ENCODE data around the gene NEMF.
A peak's percentile ranks its signal among the peaks of the same experiment; 100 is the strongest.
"Not testable (repeated sequence)": the region's sequence is repeated elsewhere in the genome, so short reads cannot be mapped to it uniquely, and the experiment has no call there.

NEMF gene, protein sequence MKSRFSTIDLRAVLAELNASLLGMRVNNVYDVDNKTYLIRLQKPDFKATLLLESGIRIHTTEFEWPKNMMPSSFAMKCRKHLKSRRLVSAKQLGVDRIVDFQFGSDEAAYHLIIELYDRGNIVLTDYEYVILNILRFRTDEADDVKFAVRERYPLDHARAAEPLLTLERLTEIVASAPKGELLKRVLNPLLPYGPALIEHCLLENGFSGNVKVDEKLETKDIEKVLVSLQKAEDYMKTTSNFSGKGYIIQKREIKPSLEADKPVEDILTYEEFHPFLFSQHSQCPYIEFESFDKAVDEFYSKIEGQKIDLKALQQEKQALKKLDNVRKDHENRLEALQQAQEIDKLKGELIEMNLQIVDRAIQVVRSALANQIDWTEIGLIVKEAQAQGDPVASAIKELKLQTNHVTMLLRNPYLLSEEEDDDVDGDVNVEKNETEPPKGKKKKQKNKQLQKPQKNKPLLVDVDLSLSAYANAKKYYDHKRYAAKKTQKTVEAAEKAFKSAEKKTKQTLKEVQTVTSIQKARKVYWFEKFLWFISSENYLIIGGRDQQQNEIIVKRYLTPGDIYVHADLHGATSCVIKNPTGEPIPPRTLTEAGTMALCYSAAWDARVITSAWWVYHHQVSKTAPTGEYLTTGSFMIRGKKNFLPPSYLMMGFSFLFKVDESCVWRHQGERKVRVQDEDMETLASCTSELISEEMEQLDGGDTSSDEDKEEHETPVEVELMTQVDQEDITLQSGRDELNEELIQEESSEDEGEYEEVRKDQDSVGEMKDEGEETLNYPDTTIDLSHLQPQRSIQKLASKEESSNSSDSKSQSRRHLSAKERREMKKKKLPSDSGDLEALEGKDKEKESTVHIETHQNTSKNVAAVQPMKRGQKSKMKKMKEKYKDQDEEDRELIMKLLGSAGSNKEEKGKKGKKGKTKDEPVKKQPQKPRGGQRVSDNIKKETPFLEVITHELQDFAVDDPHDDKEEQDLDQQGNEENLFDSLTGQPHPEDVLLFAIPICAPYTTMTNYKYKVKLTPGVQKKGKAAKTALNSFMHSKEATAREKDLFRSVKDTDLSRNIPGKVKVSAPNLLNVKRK

DNA sequence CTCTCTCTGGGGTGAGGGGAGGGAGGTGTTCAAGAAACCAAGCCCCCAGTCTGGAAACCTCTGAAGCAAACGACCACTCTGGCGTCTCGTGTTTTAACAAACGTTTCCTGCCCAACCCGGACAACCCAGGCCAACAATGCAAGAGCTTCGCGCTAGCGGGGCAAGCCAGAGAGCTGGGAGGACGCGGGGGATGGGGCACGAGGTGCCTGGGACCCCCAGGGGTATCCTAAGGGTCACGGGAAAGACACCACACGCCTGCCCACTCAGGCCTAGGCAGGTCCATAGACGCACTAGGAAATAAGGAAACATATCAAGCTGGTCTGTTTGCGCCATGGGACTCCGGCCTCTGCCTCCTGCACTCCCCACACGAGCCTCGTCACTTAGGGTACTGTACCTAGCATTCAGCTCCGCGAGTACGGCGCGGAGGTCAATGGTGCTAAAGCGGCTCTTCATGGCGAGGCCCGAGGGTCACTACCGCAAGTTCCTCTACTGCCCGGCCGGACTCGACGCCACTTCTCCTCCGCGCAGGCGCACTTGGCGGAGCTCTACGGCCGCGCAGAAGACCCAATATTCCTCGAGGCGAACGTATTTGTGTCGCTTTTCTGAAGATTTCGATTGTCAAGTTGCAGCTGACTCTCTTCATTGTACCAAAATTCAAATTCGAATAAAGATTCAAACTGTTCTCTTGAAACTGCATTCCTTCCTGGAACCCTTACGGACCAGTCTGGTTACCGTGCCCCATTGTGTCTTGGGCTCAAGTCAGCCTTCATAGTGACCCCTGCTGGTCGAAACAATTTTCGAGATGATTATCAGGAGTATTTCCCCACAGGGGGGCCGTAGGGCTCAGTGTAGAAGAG lies at the start of gene NEMF:
NEMF (minus strand) TSS at position 488 of the 857 bp plus-strand sequence; CDS start at position 453, 35 bp downstream.
- DNase-seq: peak; percentile 88

DNA sequence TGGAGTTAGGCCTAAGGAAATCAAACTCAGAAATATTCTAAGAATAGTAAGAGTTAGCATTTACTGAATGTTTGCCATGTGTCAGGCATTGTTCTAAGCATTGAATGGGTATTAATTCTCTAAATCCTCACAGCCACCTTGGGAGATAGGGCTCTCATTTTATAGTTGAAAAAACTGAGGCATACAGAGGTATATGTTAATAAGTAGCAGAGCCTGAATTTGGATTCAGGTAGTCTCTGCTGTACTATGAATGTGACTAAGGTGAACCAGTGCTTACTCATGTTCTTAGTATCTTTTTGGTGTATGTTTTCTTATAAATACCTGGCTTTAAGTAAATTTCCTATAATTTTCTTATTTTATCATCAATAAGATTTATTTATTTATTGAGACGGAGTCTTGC lies 48.4 kb upstream of the NEMF start:
- no peak for DNase-seq

DNA sequence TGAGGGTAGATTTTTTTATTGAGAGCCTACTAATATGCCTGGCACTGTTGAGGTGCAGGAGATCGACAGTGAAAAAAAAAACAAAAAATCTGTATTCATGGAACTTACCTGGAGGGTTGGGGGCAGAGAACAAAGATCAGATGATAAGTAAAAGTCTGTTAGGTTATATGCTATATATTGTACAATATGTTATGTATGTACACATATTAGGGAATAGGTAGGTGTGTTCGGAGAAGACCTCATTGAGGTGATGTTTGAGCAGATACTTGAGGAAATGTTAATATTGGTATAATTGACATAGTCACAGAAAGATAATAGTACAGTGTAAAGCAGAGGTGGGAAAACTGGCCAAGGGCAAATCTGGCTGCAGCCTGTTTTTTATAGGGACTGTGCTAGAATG lies 45.9 kb upstream of the NEMF start:
- DNase-seq: no peak

DNA sequence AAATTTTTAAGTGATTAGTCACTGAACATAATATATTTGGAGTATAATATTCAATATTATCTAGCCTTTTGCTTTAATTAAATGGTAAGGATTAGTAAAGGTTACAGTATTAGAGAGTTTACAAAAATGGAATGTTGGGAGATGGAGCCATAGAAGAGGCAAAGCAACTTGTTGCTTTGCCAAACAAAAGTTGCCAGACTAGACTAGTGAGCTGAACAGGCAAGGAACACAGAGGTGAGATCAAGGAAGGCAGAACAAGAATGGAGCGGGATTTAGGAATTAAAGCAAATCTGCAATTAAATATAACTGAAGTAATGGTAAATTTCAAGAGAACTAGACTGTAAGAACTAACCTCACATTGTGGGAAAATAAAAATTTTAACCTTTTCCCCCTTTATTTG lies 45.4 kb upstream of the NEMF start:
- no peak for DNase-seq

DNA sequence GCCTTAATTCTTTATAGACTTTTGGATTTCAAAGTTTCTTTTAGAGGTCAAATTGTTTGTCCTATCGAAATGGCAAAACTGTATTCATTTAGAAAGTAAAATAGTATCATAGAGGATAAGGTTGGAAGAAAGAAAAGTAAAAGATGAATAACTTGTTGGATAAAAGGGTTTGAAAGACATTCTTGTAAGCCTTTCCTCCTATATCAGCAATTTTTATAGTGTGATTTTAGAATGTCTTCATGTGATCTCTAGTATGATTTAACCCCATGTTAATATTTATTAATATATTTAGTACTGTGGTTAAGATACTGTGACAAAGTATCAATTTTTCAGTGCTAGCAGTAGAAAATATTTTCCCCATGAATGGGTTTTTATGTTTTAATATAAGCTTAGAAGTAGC lies 44.8 kb upstream of the NEMF start:
- DNase-seq: no peak

DNA sequence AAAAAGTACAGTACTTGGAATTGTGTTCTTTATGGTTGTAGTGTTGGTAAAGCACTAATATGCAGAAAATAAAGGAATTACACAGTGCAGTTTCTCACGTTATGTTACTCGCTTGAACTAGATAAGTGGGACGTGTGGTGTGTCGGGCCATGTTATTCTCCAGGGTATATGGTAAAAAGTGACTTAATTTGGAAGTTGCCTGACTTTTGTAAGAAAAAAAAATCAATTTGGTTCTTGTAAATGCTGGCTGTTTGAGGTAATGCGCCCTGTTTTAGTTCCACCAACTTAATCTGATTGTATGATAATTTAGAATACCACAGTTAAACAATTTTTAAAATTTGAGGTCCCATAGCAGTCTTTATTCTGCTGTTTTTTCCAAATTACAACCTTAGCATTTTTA lies 44.4 kb upstream of the NEMF start:
- no peak for DNase-seq

DNA sequence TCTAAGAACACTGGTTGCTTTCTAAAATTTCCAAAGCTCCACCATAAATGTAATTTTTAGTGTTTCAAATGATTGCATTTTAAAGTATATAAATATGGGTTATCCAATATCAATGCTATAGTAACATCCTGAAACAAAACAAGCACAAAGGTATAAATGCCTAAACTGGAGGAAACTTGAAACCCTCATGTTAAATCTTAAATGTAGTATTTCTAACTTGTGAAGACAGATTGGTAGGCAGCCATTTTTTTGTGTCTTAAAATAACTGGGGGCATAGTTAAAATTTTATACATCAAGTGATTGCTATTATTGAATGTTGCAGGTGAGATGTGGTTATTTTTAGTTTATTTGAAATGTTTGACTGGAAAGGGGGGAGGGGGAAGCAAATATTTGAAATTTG lies 43.7 kb upstream of the NEMF start:
- DNase-seq: not testable (repeated sequence)

DNA sequence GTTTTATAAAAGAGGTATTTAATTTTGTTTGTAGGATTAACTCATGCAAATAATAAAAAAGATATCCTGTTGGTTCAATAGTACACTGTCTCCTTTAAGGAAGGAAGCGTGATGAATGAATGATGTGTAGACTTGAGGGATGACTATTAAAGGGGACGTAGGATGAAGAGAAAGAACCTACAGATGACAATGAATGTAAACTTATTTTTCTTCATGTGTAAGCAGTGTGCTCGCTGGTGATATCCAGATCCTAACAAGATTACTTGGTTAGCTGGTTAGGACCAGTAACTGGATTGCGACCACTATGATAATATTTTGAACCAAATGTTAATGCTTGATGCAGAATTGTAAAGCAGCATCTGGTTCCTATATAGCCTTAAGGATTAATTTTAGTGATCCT lies 42.9 kb upstream of the NEMF start:
- DNase-seq: no peak

DNA sequence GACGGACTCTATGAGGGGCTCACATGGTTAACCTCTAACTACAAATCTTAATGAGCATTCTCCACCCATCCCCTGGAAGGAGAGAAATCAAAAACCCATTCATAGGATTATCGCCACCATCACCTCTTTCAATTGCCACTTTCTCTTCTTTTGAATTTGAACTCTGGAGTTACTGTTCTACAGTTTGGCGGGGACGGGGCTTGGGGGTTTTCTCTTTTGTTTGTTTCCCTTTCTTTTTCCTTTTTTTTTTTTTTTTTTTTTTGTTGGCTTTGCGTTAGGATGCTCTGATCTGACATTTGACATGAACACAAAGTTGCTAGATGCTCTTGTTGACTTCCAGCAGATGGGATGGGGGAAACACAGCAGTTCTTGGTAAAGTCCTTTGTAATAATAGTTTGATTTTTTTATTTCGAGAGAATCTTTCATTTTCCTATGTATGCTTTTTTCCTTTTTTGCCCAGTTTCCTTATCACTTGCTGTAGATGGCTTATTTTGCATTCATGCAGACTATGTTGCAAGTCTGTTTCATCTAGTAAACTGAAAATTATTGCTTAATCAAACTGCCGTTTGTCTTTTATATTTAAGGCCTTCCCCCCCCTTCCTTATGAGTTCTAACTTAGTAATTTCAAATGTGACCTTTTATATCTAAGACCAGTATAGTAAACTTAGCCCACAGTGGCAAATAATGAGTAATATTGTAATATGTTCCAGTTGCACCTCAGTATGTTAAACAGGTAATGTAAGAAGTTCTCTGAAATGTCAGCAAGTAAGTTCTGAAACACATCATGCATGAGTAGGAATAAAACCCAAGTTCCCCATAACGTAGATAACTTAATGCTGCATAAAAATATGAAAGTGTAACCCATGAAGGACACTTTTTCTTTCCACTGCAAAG lies 41.9 kb upstream of the NEMF start:
- not testable (repeated sequence) for DNase-seq

DNA sequence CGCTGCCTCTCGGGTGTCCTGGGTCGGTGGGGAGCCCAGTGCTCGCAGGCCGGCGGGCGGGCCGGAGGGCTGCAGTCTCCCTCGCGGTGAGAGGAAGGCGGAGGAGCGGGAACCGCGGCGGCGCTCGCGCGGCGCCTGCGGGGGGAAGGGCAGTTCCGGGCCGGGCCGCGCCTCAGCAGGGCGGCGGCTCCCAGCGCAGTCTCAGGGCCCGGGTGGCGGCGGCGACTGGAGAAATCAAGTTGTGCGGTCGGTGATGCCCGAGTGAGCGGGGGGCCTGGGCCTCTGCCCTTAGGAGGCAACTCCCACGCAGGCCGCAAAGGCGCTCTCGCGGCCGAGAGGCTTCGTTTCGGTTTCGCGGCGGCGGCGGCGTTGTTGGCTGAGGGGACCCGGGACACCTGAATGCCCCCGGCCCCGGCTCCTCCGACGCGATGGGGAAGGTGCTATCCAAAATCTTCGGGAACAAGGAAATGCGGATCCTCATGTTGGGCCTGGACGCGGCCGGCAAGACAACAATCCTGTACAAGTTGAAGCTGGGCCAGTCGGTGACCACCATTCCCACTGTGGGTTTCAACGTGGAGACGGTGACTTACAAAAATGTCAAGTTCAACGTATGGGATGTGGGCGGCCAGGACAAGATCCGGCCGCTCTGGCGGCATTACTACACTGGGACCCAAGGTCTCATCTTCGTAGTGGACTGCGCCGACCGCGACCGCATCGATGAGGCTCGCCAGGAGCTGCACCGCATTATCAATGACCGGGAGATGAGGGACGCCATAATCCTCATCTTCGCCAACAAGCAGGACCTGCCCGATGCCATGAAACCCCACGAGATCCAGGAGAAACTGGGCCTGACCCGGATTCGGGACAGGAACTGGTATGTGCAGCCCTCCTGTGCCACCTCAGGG lies 41.0 kb upstream of the NEMF start:
- peak; percentile 68 for DNase-seq

DNA sequence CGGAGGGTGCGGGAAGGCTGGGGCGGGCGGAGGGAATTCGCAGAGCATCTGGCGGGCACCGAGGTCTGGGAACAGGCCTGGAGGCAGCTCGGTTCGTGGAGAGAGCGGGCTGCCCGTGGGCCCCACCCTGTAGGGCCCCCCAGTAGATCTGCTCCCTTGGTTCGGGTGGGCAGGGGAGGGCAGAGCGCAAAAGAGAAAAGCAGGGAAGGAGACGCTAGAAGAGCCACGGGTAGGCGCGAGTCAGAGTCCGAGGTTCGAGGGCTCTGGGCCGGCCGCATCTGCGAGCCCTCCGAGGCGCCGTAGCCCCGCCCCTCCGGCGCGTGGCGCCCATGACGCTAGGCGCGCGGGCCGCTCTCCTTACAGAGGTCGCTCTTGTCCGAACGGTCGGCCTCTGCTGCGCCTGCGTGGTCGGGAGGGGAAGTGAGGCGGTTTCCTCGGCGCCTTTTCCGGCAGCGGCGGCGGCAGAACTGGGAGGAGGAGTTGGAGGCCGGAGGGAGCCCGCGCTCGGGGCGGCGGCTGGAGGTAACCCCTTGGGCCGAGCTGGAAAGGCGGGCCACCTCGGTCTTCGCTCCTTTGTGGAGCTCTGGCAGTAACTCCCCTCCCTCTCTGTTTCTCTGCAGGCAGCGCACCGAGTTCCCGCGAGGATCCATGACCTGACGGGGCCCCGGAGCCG lies 40.2 kb upstream of the NEMF start, which contains the start of gene ARF6:
ARF6 (plus strand) TSS at position 447 of the 673 bp plus-strand sequence. CDS start 655 bp downstream, outside the sequence.
- DNase-seq: peak; percentile 89

DNA sequence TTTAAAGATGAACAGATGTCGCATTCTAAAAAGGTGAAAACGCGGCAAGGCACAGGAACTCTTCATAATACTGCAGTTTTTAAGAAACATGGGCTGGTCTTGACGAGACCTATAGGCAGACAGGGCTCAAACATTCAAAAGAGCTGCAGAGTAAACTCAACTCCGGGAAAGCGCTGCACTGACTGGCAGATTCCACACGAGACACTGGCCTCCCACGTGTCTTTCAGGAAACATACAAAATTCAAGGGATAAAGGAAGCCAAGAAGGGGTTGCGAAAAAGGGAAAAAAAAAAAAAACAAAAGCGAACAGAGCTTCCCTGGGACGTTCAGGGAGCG lies 39.7 kb upstream of the NEMF start:
- DNase-seq: peak; percentile 64

DNA sequence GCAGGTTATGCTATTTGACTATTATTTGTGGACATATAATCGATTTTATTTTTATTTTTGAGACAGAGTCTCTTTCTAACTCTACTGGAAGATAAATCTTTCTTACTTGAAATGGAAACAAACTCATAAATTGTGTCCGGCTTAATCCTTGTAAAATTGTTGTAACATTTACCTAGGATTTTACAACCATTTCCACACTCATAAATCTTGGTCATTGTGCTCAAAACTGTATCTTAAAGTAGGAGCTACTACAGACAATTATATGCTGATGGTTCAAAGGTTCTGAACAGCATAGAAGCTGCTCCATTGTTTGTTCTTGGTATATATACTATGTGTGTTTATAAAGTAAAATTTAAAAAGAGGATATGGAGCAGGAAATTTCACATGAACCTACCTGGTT lies 35.7 kb upstream of the NEMF start:
- no peak for DNase-seq

DNA sequence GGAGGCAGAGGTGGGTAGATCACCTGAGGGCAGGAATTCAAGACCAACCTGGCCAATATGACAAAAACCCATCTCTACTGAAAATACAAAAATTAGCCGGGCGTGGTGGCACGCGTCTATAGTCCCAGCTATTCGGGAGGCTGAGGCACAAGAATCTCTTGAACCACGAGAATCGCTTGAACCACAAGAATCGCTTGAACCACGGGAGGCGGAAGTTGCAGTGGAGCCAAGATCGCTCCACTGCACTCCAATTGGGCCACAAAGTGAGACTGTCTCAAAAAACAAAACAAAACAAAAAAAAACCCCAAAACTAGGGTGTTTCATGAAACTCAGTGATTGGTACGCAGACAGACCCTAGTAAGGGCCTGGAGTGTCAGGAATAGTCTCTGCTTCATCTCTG lies 33.9 kb upstream of the NEMF start:
- no peak for DNase-seq

DNA sequence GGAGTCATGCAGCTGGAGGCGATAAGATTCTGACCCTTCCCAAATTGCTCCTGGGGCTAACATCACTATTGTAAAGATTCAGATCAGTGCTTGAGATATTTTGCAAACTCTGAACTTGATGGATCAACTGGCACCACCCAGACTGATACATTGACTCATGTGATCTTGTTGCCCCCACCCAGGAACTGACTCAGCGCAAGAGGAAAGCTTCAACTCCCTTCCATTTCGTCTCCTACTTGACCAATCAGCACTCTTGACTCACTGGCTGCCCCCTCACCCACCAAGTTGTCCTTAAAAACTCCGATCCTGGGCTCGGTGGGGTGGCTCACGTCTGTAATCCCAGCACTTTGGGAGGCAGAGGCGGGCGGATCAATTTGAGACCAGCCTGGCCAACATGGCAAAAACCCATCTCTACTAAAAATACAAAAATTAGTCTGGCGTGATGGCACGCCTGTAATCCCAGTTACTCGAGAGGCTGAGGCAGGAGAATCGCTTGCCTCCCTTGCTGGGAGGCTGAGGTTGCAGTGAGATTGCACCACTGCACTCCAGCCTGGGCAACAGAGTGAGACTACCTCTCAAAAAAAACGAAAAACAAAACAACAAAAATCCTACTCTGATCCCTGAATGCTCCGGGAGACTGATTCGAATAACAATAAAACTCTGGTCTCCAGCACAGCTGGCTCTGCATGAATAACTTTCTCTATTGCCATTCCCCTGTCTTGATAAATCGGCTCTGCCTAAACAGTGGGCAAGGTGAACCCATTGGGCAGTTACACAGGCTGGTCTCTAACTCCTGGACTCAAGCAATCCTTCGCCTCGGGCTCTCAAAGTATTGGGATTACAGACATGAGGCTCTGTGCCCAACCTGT lies 30.5 kb upstream of the NEMF start:
- DNase-seq: no peak

DNA sequence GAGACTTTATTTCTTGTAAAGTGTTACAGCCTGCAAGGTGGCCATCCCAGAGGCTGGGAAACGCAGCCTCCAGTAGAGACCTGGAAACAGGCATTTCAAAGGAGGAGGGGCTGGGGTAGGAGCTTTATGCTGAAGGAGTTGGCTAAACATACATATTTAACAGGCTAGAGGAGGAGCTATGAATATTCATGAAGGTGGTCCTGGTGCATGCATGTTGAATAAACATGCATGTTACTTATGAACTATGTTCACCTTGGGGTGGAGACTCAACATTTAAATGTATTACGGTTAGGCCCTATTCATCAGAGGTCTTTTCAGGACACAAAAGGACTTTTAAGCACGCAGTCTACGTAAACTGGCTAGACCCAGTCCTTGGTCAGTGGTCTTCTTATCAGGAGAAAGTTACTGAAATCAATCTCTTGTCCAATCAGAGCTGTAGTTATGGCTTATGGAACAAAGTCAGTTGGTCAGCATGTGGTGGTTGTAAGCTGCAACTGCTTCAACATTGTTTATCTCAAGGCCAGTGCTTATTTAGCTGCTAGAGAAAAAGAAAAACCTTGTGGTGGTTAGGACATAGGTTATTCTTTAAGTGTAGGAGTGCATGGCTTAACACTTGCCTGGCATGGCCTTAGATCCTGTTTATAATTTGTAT lies 28.9 kb upstream of the NEMF start:
- no peak for DNase-seq

DNA sequence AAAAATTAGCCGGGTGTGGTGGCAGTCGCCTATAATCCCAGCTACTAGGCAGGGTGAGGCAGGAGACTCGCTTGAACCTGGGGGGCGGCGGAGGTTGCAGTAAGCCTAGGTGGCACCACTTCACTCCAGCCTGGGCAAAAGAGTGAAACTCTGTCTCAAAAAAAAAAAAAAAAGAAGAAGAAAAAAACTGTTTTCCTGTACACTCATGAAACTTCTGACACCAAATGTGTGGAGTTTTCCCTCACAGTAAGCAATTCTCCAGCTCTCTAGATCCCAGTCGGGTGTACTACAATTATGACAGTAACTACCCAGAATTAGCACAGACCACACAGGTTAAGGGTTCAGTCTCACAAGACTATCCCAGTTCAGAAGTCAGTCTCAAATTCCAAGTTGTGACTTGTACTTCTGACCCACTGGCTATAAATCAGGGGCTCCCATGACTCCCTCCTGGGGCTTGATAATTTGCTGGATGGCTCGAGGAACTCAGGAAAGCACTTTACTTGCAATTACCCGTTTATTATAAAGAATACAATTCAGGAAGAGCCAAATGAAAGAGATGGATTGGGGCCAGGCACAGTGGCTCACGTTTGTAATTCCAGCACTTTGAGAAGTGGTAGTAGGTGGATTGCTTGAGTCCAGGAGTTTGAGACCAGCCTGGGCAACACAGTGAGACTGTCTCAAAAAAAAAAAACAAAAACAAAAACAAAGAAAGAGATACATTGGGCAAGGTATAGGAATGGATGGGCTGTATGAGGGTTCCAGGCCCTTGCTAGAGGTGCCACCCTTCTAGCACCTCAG lies 27.9 kb upstream of the NEMF start:
- DNase-seq: no peak

All from NCI-H526 treated with DMSO at 0.1 percent for 48 hours (cell line).